ENCODE measurements around the gene OSBP.

DNA sequence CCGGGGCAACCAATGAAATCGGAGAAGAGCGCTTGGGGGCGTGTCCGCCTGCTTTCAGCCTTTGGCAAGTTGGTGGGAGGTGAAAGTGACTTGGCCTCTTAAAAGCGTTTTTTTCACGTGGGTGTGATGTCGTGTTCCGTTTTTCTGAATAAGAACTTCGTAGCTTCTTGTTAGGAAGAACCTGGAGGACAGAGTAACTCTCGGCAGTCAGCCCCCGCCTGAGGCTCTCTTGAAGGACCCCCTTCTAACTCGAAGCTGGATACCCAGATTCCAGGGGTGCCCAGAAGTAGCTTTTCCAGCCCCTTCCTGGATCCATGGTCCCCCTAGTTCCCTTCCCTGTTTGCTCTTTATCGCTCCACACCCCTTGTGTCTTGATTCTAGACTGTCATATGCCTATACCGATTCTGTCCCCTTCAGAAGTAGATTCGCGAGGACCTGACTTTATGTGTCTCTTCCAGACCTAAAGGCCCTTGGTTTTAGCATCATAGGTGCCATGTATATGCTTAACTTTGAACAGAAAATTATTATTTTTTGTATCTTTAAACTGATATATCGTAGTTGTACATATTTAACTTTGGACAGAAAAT is 915 bp upstream of the OSBP start:
- TF ChIP-seq, protein P1, sequence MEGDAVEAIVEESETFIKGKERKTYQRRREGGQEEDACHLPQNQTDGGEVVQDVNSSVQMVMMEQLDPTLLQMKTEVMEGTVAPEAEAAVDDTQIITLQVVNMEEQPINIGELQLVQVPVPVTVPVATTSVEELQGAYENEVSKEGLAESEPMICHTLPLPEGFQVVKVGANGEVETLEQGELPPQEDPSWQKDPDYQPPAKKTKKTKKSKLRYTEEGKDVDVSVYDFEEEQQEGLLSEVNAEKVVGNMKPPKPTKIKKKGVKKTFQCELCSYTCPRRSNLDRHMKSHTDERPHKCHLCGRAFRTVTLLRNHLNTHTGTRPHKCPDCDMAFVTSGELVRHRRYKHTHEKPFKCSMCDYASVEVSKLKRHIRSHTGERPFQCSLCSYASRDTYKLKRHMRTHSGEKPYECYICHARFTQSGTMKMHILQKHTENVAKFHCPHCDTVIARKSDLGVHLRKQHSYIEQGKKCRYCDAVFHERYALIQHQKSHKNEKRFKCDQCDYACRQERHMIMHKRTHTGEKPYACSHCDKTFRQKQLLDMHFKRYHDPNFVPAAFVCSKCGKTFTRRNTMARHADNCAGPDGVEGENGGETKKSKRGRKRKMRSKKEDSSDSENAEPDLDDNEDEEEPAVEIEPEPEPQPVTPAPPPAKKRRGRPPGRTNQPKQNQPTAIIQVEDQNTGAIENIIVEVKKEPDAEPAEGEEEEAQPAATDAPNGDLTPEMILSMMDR (conservative IDR thresholded peaks at IDR 0.05), result no peak
- no peak for TF ChIP-seq EZH2 (IDR thresholded peaks at IDR 0.05; ENCODE audit: low read depth)
